Astrocyte (in vitro differentiated cells and primary cell): ENCODE data around the gene USP35. TPM values are rescaled to one million over a fixed set of nuclear protein-coding genes. Genes with fewer than 3 reads are reported as not detected.

Source experiments
- DNase-seq: peaks from one replicate; pipeline ENCODE4 v3.0.0-alpha.2; 2010; ENCODE audit warnings: low read depth
- FAIRE-seq: peaks from 2 replicates; lab custom pipeline; 2011; peaks lifted over from hg19 to GRCh38; lab: Jason Lieb, UNC
- H2AFZ ChIP-seq: 2 replicates; pipeline ENCODE4 v1.6.0; 2012; ENCODE audit warnings: low read depth, low read length, inconsistent platforms
- H3K27ac ChIP-seq: 2 replicates; pipeline ENCODE4 v1.5.1; 2011; ENCODE audit warnings: low read depth, low read length, inconsistent platforms
- H3K27me3 ChIP-seq: 2 replicates; pipeline ENCODE4 v1.6.0; 2011; ENCODE audit warnings: low read length, inconsistent platforms; ENCODE audit not compliant: insufficient read depth
- H3K36me3 ChIP-seq: 2 replicates; pipeline ENCODE4 v1.5.1; 2011; ENCODE audit warnings: low read length, inconsistent platforms; ENCODE audit not compliant: insufficient read depth
- H3K4me1 ChIP-seq: 2 replicates; pipeline ENCODE4 v1.5.1; 2011; ENCODE audit warnings: low read length, inconsistent platforms; ENCODE audit not compliant: insufficient read depth
- H3K4me2 ChIP-seq: 2 replicates; pipeline ENCODE4 v1.6.0; 2012; ENCODE audit warnings: low read length, inconsistent platforms
- H3K4me3 ChIP-seq: 2 replicates; pipeline ENCODE4 v1.5.1; 2011; ENCODE audit warnings: low read depth, mild to moderate bottlenecking, low read length, inconsistent platforms; ENCODE audit not compliant: insufficient read depth
- H3K79me2 ChIP-seq: 2 replicates; pipeline ENCODE4 v1.6.0; 2012; ENCODE audit warnings: mild to moderate bottlenecking, low read length, inconsistent platforms; ENCODE audit not compliant: insufficient read depth
- H3K9ac ChIP-seq: 2 replicates; pipeline ENCODE4 v1.6.0; 2012; ENCODE audit warnings: mild to moderate bottlenecking, low read length, inconsistent platforms
- H3K9me3 ChIP-seq: 2 replicates; pipeline ENCODE4 v1.5.1; 2012; ENCODE audit warnings: low read depth, mild to moderate bottlenecking, low read length, inconsistent platforms; ENCODE audit not compliant: insufficient read depth
- H4K20me1 ChIP-seq: 2 replicates; pipeline ENCODE4 v1.6.0; 2012; ENCODE audit warnings: low read length, inconsistent platforms; ENCODE audit not compliant: insufficient read depth
- H3K27ac Mint-ChIP-seq: one replicate; pipeline ENCODE4 v1.8.0; 2021; ENCODE audit warnings: mild to moderate bottlenecking, mixed read lengths; ENCODE audit not compliant: unreplicated experiment
- H3K27me3 Mint-ChIP-seq: one replicate; pipeline ENCODE4 v1.8.0; 2021; ENCODE audit warnings: low read depth, mixed read lengths; ENCODE audit not compliant: unreplicated experiment
- H3K36me3 Mint-ChIP-seq: one replicate; pipeline ENCODE4 v1.8.0; 2021; ENCODE audit warnings: low read depth, mixed read lengths; ENCODE audit not compliant: unreplicated experiment
- H3K4me1 Mint-ChIP-seq: one replicate; pipeline ENCODE4 v1.8.0; 2021; ENCODE audit warnings: low read depth, mixed read lengths; ENCODE audit not compliant: unreplicated experiment
- H3K4me3 Mint-ChIP-seq: one replicate; pipeline ENCODE4 v1.8.0; 2021; ENCODE audit warnings: mild to moderate bottlenecking, moderate library complexity, mixed read lengths; ENCODE audit not compliant: unreplicated experiment
- H3K9me3 Mint-ChIP-seq: one replicate; pipeline ENCODE4 v1.8.0; 2021; ENCODE audit warnings: mild to moderate bottlenecking, mixed read lengths; ENCODE audit not compliant: unreplicated experiment
- EZH2 ChIP-seq: IDR thresholded peaks from 2 replicates; pipeline ENCODE4 v1.6.1; 2012; ENCODE audit warnings: mild to moderate bottlenecking, low read length, inconsistent platforms; ENCODE audit not compliant: insufficient read depth
- total RNA-seq: library from RNA; stranded (reverse); gene quantifications from 2 replicates; pipeline ENCODE4 v1.2.1, GENCODE V29; 2021
- TF ChIP-seq, protein P1 (sequence below): IDR thresholded peaks from 2 replicates; pipeline ENCODE4 v1.5.1; 2011; ENCODE audit warnings: low read depth, mild to moderate bottlenecking, inconsistent platforms, low read length, moderate library complexity; ENCODE audit not compliant: insufficient read depth

The USP35 gene
- total RNA-seq, 1 donor from 2014 or later: 16.2 TPM

DNA sequence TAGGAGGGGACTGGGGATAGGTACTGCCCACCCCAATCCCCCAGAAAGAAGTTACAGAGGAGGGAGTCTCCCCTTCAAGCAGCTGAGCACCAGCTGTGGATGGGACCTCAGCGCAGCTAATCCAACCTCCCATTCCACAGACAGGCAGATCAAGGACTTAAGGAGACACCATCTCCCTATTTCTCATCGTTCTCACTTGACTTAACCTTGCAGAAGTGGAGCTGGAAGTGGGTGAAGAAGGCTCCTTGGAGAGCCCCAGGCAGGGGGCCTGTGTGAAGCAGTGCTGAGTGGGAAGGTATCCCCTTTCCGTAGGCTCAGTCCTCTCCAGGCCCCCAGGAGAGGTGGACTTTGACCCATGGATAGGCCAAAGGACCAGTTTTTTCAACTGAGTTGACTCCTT, 27.3 kb downstream of the USP35 start:
- Histone ChIP-seq H3K79me2 (peaks cover 17% of the 10 kb centered on the region), H3K4me3 (no peak overlapping the region), H3K9me3 (no peaks in the 10 kb centered on the region), H4K20me1 (peaks cover 25% of the 10 kb centered on the region), H2AFZ (no peak overlapping the region), H3K4me2 (no peak overlapping the region), H3K9ac (no peak overlapping the region), H3K27me3 (no peaks in the 10 kb centered on the region), H3K36me3 (peaks cover 1% of the 10 kb centered on the region), H3K27ac (no peak overlapping the region), H3K4me1 (no peaks in the 10 kb centered on the region)
- FAIRE-seq (no peak), DNase-seq (no peak)
- TF ChIP-seq EZH2: no peak
- TF ChIP-seq, protein P1, sequence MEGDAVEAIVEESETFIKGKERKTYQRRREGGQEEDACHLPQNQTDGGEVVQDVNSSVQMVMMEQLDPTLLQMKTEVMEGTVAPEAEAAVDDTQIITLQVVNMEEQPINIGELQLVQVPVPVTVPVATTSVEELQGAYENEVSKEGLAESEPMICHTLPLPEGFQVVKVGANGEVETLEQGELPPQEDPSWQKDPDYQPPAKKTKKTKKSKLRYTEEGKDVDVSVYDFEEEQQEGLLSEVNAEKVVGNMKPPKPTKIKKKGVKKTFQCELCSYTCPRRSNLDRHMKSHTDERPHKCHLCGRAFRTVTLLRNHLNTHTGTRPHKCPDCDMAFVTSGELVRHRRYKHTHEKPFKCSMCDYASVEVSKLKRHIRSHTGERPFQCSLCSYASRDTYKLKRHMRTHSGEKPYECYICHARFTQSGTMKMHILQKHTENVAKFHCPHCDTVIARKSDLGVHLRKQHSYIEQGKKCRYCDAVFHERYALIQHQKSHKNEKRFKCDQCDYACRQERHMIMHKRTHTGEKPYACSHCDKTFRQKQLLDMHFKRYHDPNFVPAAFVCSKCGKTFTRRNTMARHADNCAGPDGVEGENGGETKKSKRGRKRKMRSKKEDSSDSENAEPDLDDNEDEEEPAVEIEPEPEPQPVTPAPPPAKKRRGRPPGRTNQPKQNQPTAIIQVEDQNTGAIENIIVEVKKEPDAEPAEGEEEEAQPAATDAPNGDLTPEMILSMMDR: no peak
- Mint-ChIP-seq H3K4me3 (no peak overlapping the region), H3K36me3 (peaks cover 38% of the 10 kb centered on the region), H3K9me3 (peaks cover 4% of the 10 kb centered on the region), H3K27ac (no peak overlapping the region), H3K27me3 (no peaks in the 10 kb centered on the region), H3K4me1 (peaks cover 9% of the 10 kb centered on the region)

DNA sequence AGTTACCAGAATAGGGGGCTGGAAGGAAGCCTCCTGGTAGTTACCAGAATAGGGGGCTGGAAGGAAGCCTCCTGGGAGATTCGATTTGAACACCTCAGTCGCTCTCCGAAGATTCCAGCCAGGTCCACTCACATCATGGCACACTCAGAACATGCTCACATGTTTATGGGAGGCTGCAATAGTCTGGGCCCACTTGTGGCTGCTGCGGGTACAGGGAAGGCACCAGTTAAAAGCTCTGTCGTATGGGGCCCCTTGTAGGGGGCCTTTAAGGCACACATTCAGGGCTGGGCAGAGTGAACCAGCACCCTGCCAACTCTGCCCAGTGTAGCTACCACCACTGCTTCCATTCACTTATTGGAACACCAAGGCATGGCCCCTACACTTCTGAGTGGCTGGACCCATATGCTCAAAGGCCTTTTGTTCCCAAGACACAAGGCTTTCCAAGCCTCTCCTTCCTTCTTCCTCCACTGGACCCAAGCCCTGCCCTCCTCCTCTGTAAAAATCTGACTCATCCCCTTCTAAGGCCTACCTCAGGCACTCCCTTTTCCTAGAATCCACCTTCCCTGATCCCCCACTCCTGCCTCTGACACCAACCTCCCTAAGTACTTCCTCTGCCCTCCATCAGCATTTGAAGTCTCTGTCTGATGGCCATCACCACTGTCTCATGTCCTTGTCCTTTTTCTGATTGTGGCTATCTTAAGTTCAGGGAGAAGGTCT, 28.0 kb downstream of the USP35 start:
- H3K9me3 ChIP-seq: no peaks in the 10 kb centered on the region
- FAIRE-seq (no peak), DNase-seq (no peak)
- no peak overlapping the region for H3K9ac ChIP-seq
- no peak overlapping the region for H3K4me3 Mint-ChIP-seq
- H4K20me1 ChIP-seq: peaks cover 21% of the 10 kb centered on the region
- H3K4me2 ChIP-seq: no peak overlapping the region
- TF ChIP-seq EZH2: no peak
- TF ChIP-seq, protein P1: no peak
- H3K27me3 ChIP-seq: no peaks in the 10 kb centered on the region
- H3K4me1 Mint-ChIP-seq: peaks cover 9% of the 10 kb centered on the region
- H3K9me3 Mint-ChIP-seq: peaks cover 4% of the 10 kb centered on the region
- no peak overlapping the region for H3K27ac ChIP-seq
- H3K27me3 Mint-ChIP-seq: no peaks in the 10 kb centered on the region
- no peak overlapping the region for H2AFZ ChIP-seq
- no peak overlapping the region for H3K4me3 ChIP-seq
- H3K79me2 ChIP-seq: peaks cover 17% of the 10 kb centered on the region
- H3K27ac Mint-ChIP-seq: no peak overlapping the region
- peaks cover 38% of the 10 kb centered on the region for H3K36me3 Mint-ChIP-seq
- peaks cover 4% of the 10 kb centered on the region for H3K36me3 ChIP-seq
- no peaks in the 10 kb centered on the region for H3K4me1 ChIP-seq
